ENCODE measurements around the gene MAGI2.

- TF ChIP-seq CTCF (IDR thresholded peaks at IDR 0.05; ENCODE audit: insufficient read depth, low read length, poor library complexity, severe bottlenecking) (no peak), EZH2phosphoT487 (conservative IDR thresholded peaks at IDR 0.05; ENCODE audit: low read length) (no peak)
These were observed 665.0 kb downstream of the MAGI2 start for GRCh38 chr7:78788464-78788863.
